Liver (tissue), 9 donors: ENCODE results near the gene HID1. TPM values are rescaled to one million over a fixed set of nuclear protein-coding genes. Genes with fewer than 3 reads are reported as not detected.

Source experiments
- DNase-seq: peaks from one replicate; pipeline ENCODE4 v3.0.0-alpha.2; 2017; ENCODE audit warnings: low spot score
- H3K27ac ChIP-seq, 2 donors: one replicate each; pipeline ENCODE4 v1.7.0; 2013; ENCODE audit warnings: inconsistent platforms in 2 of 2, low read length in 2 of 2, control low read depth in 1 of 2, low read depth in 1 of 2, mild to moderate bottlenecking in 1 of 2
- H3K27me3 ChIP-seq, 4 donors: one replicate each; pipeline versions ENCODE4 v1.6.1 to v1.7.0; 2013; ENCODE audit warnings: low read length in 3 of 4, inconsistent platforms in 1 of 4, mild to moderate bottlenecking in 1 of 4, moderate library complexity in 1 of 4; ENCODE audit not compliant: control insufficient read depth in 4 of 4, insufficient read depth in 4 of 4
- H3K36me3 ChIP-seq, 4 donors: one replicate each; pipeline versions ENCODE4 v1.6.1 to v1.7.0; 2013; ENCODE audit warnings: low read length in 3 of 4, mild to moderate bottlenecking in 3 of 4, low read depth in 1 of 4, moderate library complexity in 1 of 4; ENCODE audit not compliant: control insufficient read depth in 4 of 4, insufficient read depth in 3 of 4
- H3K4me1 ChIP-seq, 4 donors: one replicate each; pipeline versions ENCODE4 v1.6.1 to v1.7.0; 2013; ENCODE audit warnings: low read length in 3 of 4, mild to moderate bottlenecking in 3 of 4, moderate library complexity in 1 of 4; ENCODE audit not compliant: control insufficient read depth in 4 of 4, insufficient read depth in 4 of 4
- H3K4me3 ChIP-seq, 3 donors: one replicate each; pipeline versions ENCODE4 v1.6.1 to v1.7.0; 2013; ENCODE audit warnings: low read length in 3 of 3, control low read depth in 1 of 3, low read depth in 1 of 3, mild to moderate bottlenecking in 1 of 3
- H3K9ac ChIP-seq, 2 donors: one replicate each; pipeline ENCODE4 v1.7.0; 2013; ENCODE audit warnings: low read length in 2 of 2, mild to moderate bottlenecking in 2 of 2, moderate library complexity in 2 of 2, control low read depth in 1 of 2, low read depth in 1 of 2
- H3K9me3 ChIP-seq, 4 donors: one replicate each; pipeline versions ENCODE4 v1.6.1 to v1.7.0; 2013; ENCODE audit warnings: low read length in 3 of 4; ENCODE audit not compliant: control insufficient read depth in 4 of 4
- EGR1 ChIP-seq, 2 donors: IDR thresholded peaks; 2 replicates each; pipeline ENCODE4 v1.6.1; 2016 to 2018; ENCODE audit warnings: antibody characterized with exemption in 2 of 2, low read depth in 2 of 2
- FOXA1 ChIP-seq: IDR thresholded peaks from 2 replicates; pipeline ENCODE4 v1.6.1; 2016; ENCODE audit warnings: antibody characterized with exemption
- FOXA2 ChIP-seq: IDR thresholded peaks from 2 replicates; pipeline ENCODE4 v1.6.1; 2016; ENCODE audit warnings: antibody characterized with exemption
- GABPA ChIP-seq, 2 donors: IDR thresholded peaks in 1 of 2; conservative IDR thresholded peaks in 1 of 2; 2 replicates each; pipeline ENCODE4 v1.6.1; 2016; ENCODE audit warnings: antibody characterized with exemption in 2 of 2, mild to moderate bottlenecking in 1 of 2, moderate library complexity in 1 of 2
- HNF4A ChIP-seq, 2 donors: conservative IDR thresholded peaks; 2 replicates each; pipeline ENCODE4 v1.6.1; 2016; ENCODE audit warnings: antibody characterized with exemption in 2 of 2, mild to moderate bottlenecking in 2 of 2
- HNF4G ChIP-seq: IDR thresholded peaks from 2 replicates; pipeline ENCODE4 v1.6.1; 2016; ENCODE audit warnings: antibody characterized with exemption
- JUND ChIP-seq, 2 donors: IDR thresholded peaks; 2 replicates each; pipeline ENCODE4 v1.6.1; 2016; ENCODE audit warnings: antibody characterized with exemption in 2 of 2
- MAX ChIP-seq: IDR thresholded peaks from 2 replicates; pipeline ENCODE4 v1.6.1; 2016; ENCODE audit warnings: antibody characterized with exemption
- NR2F2 ChIP-seq: IDR thresholded peaks from 2 replicates; pipeline ENCODE4 v1.6.1; 2016; ENCODE audit warnings: antibody characterized with exemption
- RAD21 ChIP-seq, 2 donors: IDR thresholded peaks; 2 replicates each; pipeline ENCODE4 v1.6.1; 2016; ENCODE audit warnings: antibody characterized with exemption in 2 of 2, mild to moderate bottlenecking in 2 of 2
- RXRA ChIP-seq, 2 donors: IDR thresholded peaks; 2 replicates each; pipeline ENCODE4 v1.6.1; 2017 to 2018; ENCODE audit warnings: antibody characterized with exemption in 2 of 2, mild to moderate bottlenecking in 1 of 2
- SP1 ChIP-seq: IDR thresholded peaks from 2 replicates; pipeline ENCODE4 v1.6.1; 2018; ENCODE audit warnings: antibody characterized with exemption, mild to moderate bottlenecking
- TAF1 ChIP-seq: conservative IDR thresholded peaks from 2 replicates; pipeline ENCODE4 v1.6.1; 2016; ENCODE audit warnings: antibody characterized with exemption, mild to moderate bottlenecking
- YY1 ChIP-seq: IDR thresholded peaks from 2 replicates; pipeline ENCODE4 v1.6.1; 2016; ENCODE audit warnings: antibody characterized with exemption, mild to moderate bottlenecking
- ZBTB33 ChIP-seq: IDR thresholded peaks from 2 replicates; pipeline ENCODE4 v1.6.1; 2016; ENCODE audit warnings: antibody characterized with exemption
- WGBS: extraction: QIAGEN DNeasy Blood & Tissue Kit; methylation state at CpG from one replicate; pipeline ENCODE4 v1.1.7; 2013; 5-methylcytosine and 5-hydroxymethylcytosine counted together
- polyA plus RNA-seq, 2 donors: library from polyadenylated mRNA; stranded (reverse) in 1 of 2; unstranded in 1 of 2; fragments of 200-250 nt in 1 of 2; fragments of >200 nt in 1 of 2; fragmentation: Nextera tagmentation in 1 of 2; extraction: Ambion mirVana in 1 of 2; gene quantifications; one replicate each; pipeline versions ENCODE4 v1.2.1 to v1.2.3, GENCODE V29; 2013 to 2015
- total RNA-seq, 2 donors: library from RNA; depleted of rRNA; stranded (reverse); fragments of >200 nt; gene quantifications; one replicate each; pipeline ENCODE4 v1.2.3, GENCODE V29; 2014
- TF ChIP-seq, protein P1 (sequence below): fragments of 150-350 bp; IDR thresholded peaks from 2 replicates; pipeline ENCODE4 v1.5.1; 2017; ENCODE audit warnings: improper control_type of control experiment, low read depth, low read length; ENCODE audit not compliant: missing input control
- TF ChIP-seq, protein P2 (sequence below): IDR thresholded peaks from 2 replicates; pipeline ENCODE4 v1.6.1; 2016; ENCODE audit warnings: antibody characterized with exemption
- TF ChIP-seq, protein P3 (sequence below): IDR thresholded peaks from 2 replicates; pipeline ENCODE4 v1.6.1; 2016; ENCODE audit warnings: antibody characterized with exemption, mild to moderate bottlenecking
- donor health status: healthy.
- donor health status: healthy.
- donor health status: healthy.
- donor health status: healthy.
- donor health status: healthy.

The HID1 gene
- total and polyA plus RNA-seq, 4 donors: 2.7 to 6.2 (median 3.7) TPM

- Histone ChIP-seq H3K27ac (no peak overlapping the region), H3K36me3 (no peaks in the 10 kb centered on the region), H3K9ac (no peak overlapping the region), H3K4me1 (peaks cover under 1 to 6% (median 3%) of the 10 kb centered on the region in 4 donors), H3K9me3 (no peaks in the 10 kb centered on the region), H3K4me3 (no peak overlapping the region), H3K27me3 (peaks cover 3 to 11% (median 7%) of the 10 kb centered on the region in 4 donors)
- DNase-seq: no peak
- WGBS: 79% methylated on average over 6 of the region's 6 CpGs
- TF ChIP-seq ZBTB33 (no peak), MAX (no peak), YY1 (no peak), GABPA (IDR thresholded peaks at IDR 0.05 in 1 of 2, conservative IDR thresholded peaks at IDR 0.05 in 1 of 2) (no peak), SP1 (no peak), HNF4A (conservative IDR thresholded peaks at IDR 0.05) (no peak), TAF1 (no peak), JUND (IDR thresholded peaks at IDR 0.05) (no peak), NR2F2 (no peak), FOXA2 (no peak), HNF4G (no peak), RXRA (IDR thresholded peaks at IDR 0.05) (no peak), EGR1 (IDR thresholded peaks at IDR 0.05; ENCODE audit: low read depth in 2 of 2) (no peak), FOXA1 (no peak), RAD21 (IDR thresholded peaks at IDR 0.05) (no peak)
- TF ChIP-seq, protein P1, sequence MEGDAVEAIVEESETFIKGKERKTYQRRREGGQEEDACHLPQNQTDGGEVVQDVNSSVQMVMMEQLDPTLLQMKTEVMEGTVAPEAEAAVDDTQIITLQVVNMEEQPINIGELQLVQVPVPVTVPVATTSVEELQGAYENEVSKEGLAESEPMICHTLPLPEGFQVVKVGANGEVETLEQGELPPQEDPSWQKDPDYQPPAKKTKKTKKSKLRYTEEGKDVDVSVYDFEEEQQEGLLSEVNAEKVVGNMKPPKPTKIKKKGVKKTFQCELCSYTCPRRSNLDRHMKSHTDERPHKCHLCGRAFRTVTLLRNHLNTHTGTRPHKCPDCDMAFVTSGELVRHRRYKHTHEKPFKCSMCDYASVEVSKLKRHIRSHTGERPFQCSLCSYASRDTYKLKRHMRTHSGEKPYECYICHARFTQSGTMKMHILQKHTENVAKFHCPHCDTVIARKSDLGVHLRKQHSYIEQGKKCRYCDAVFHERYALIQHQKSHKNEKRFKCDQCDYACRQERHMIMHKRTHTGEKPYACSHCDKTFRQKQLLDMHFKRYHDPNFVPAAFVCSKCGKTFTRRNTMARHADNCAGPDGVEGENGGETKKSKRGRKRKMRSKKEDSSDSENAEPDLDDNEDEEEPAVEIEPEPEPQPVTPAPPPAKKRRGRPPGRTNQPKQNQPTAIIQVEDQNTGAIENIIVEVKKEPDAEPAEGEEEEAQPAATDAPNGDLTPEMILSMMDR: no peak
- TF ChIP-seq, protein P2, sequence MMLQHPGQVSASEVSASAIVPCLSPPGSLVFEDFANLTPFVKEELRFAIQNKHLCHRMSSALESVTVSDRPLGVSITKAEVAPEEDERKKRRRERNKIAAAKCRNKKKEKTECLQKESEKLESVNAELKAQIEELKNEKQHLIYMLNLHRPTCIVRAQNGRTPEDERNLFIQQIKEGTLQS: no peak
- TF ChIP-seq, protein P3, sequence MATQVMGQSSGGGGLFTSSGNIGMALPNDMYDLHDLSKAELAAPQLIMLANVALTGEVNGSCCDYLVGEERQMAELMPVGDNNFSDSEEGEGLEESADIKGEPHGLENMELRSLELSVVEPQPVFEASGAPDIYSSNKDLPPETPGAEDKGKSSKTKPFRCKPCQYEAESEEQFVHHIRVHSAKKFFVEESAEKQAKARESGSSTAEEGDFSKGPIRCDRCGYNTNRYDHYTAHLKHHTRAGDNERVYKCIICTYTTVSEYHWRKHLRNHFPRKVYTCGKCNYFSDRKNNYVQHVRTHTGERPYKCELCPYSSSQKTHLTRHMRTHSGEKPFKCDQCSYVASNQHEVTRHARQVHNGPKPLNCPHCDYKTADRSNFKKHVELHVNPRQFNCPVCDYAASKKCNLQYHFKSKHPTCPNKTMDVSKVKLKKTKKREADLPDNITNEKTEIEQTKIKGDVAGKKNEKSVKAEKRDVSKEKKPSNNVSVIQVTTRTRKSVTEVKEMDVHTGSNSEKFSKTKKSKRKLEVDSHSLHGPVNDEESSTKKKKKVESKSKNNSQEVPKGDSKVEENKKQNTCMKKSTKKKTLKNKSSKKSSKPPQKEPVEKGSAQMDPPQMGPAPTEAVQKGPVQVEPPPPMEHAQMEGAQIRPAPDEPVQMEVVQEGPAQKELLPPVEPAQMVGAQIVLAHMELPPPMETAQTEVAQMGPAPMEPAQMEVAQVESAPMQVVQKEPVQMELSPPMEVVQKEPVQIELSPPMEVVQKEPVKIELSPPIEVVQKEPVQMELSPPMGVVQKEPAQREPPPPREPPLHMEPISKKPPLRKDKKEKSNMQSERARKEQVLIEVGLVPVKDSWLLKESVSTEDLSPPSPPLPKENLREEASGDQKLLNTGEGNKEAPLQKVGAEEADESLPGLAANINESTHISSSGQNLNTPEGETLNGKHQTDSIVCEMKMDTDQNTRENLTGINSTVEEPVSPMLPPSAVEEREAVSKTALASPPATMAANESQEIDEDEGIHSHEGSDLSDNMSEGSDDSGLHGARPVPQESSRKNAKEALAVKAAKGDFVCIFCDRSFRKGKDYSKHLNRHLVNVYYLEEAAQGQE: no peak
These were observed 43.8 kb downstream of the HID1 start for GRCh38 chr17:74928786-74929185.
